BJ (cell line): ENCODE measurements around the gene PICALM. TPM values are rescaled to one million over a fixed set of nuclear protein-coding genes. Genes with fewer than 3 reads are reported as not detected.

Experiments used
- CTCF ChIA-PET: fragments of 350-600 bp; formaldehyde crosslinking; extraction: SDS; loops from one replicate; lab custom pipeline; 2021; ENCODE audit warnings: antibody characterized with exemption, inconsistent platforms; lab: Yijun Ruan, JAX
- POLR2A ChIA-PET: fragments of 300-600 bp; sonication (Branson Sonifier 250); formaldehyde crosslinking; extraction: SDS; loops from one replicate; lab custom pipeline; 2021; ENCODE audit warnings: antibody characterized with exemption; lab: Charles Lee
- DNase-seq: peaks from one replicate; pipeline ENCODE4 v3.0.0-alpha.2; 2011; ENCODE audit warnings: low read depth
- H3K27me3 ChIP-seq: 2 replicates; pipeline ENCODE4 v1.6.0; 2011; ENCODE audit warnings: low read length; ENCODE audit not compliant: control insufficient read depth, insufficient read depth
- H3K36me3 ChIP-seq: 2 replicates; pipeline ENCODE4 v1.5.1; 2011; ENCODE audit warnings: low read length; ENCODE audit not compliant: control insufficient read depth, insufficient read depth
- H3K4me3 ChIP-seq: 2 replicates; pipeline ENCODE4 v1.5.1; 2011; ENCODE audit warnings: low read depth, mild to moderate bottlenecking, control low read depth, low read length
- polyA plus RNA-seq: library from polyadenylated mRNA; depleted of rRNA; stranded (reverse); fragments of >200 nt; gene quantifications from 2 replicates; pipeline ENCODE4 v1.2.3, GENCODE V29; 2011
- TF ChIP-seq, protein P1 (sequence below): IDR thresholded peaks from 2 replicates; pipeline ENCODE4 v1.5.1; 2011; ENCODE audit warnings: low read depth, mild to moderate bottlenecking, control low read depth, inconsistent platforms, low read length, moderate library complexity; ENCODE audit not compliant: insufficient read depth

Gene PICALM
- polyA plus RNA-seq, 1 experiment = 215 TPM

DNA sequence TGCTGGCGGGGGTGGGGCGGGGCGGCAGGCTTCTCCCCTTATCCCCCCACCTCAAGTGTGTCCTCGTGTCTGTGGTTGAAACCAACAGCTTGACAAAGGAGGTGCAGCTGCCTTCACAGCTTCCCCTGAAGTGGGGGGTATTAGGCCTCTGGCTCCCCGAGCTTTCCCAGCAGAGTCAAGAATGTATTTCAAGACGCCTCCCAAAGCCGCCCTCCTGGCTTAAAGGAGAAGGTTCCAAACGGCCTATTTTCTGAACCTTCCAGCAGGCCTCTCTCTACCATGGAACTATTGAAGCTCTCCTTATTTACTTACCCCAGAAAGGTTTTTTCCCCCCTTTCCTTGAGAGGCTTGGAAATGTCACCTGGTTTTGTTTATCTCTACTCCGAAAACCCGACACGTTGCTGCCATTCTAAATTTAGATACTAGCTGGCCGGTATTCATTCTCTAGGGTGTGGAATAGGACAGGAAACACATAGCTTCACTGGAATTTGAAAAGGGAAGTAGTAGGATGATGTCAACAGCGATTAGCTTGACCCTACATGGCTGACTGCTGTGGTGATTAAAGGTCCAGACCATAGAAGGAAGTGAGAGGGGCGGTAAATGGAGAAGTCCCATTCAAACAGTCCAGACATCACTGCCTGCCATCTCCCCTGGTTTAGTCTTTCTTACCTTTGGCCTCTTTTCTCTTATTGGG is 671 bp upstream of the PICALM start:
- POLR2A ChIA-PET = interaction anchor here (0.6 to 1.7 kb wide), 4 partner anchors 82 to 176 kb away, joined by 3 to 5 read pairs (median 3); no protein-coding TSS in a partner anchor
- Histone ChIP-seq H3K36me3 (no peaks in the 10 kb centered on the region), H3K4me3 (peak overlapping the region; percentile 36), H3K27me3 (no peaks in the 10 kb centered on the region)
- TF ChIP-seq, protein P1, sequence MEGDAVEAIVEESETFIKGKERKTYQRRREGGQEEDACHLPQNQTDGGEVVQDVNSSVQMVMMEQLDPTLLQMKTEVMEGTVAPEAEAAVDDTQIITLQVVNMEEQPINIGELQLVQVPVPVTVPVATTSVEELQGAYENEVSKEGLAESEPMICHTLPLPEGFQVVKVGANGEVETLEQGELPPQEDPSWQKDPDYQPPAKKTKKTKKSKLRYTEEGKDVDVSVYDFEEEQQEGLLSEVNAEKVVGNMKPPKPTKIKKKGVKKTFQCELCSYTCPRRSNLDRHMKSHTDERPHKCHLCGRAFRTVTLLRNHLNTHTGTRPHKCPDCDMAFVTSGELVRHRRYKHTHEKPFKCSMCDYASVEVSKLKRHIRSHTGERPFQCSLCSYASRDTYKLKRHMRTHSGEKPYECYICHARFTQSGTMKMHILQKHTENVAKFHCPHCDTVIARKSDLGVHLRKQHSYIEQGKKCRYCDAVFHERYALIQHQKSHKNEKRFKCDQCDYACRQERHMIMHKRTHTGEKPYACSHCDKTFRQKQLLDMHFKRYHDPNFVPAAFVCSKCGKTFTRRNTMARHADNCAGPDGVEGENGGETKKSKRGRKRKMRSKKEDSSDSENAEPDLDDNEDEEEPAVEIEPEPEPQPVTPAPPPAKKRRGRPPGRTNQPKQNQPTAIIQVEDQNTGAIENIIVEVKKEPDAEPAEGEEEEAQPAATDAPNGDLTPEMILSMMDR = no peak
- peak; percentile 88 for DNase-seq
- CTCF ChIA-PET = interaction anchor here (1.3 to 2.0 kb wide), 3 partner anchors 27 to 114 kb away, joined by 4 to 6 read pairs (median 4); no protein-coding TSS in a partner anchor

DNA sequence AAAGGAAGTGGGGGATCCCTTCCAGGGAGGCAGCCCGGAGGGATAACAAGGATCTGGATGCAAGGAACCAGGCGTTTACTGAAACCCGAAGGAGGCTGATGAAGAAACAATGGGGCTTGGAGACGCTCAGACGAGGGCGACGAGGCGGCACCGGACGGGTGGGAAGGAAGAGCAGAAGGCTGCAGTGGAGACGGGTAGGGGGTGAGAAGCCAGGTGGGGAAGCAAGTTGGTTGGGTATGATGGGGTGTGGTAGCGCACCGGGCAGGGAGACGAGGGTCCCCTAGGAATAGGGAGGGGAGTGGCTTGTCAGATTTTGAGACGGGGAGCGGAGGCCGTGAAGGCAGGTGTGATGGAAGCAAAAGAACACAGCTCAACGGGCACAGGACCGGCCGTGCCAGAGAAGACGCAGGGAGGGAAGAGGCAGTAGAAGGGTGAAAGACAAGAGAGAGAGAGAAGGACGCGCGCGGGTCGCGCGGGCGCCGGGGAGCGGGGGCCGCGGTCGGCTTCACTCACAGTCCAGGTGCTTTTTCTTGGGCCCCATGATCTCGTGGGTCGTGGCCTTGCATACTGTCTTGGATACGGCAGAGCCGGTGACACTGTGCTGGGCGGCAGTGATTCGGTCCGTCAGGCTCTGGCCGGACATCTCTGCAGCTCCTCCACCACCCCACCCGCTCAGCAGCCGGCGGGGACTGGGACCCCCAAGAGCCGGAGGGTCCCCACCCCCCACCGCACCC is 579 bp downstream of the PICALM start:
- Histone ChIP-seq H3K36me3 (no peaks in the 10 kb centered on the region), H3K27me3 (no peaks in the 10 kb centered on the region), H3K4me3 (peak overlapping the region; percentile 62)
- TF ChIP-seq, protein P1 = no peak
- ChIA-PET CTCF (interaction anchor here (0.6 to 3.3 kb wide), 11 partner anchors 17 to 368 kb away, joined by 3 to 15 read pairs (median 4); no protein-coding TSS in a partner anchor), POLR2A (interaction anchor here (0.5 to 1.7 kb wide), 4 partner anchors 21 to 177 kb away, joined by 3 to 6 read pairs (median 4); no protein-coding TSS in a partner anchor)
- DNase-seq = no peak

DNA sequence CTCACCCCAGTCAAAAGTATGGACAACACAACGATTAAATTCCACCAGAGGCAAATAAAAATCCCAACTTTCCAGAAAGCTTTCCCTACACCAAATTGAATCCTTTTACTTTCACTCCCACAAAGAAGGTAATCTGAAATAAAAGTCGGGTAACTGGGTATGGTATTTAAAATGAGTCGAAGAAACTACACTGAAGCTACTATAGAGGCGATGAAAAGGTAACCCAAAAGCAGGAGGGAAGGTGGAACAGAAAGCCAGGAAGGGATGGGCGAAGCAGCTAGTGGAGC is 1.1 kb downstream of the PICALM start:
- H3K4me3 ChIP-seq = peak overlapping the region; percentile 62

DNA sequence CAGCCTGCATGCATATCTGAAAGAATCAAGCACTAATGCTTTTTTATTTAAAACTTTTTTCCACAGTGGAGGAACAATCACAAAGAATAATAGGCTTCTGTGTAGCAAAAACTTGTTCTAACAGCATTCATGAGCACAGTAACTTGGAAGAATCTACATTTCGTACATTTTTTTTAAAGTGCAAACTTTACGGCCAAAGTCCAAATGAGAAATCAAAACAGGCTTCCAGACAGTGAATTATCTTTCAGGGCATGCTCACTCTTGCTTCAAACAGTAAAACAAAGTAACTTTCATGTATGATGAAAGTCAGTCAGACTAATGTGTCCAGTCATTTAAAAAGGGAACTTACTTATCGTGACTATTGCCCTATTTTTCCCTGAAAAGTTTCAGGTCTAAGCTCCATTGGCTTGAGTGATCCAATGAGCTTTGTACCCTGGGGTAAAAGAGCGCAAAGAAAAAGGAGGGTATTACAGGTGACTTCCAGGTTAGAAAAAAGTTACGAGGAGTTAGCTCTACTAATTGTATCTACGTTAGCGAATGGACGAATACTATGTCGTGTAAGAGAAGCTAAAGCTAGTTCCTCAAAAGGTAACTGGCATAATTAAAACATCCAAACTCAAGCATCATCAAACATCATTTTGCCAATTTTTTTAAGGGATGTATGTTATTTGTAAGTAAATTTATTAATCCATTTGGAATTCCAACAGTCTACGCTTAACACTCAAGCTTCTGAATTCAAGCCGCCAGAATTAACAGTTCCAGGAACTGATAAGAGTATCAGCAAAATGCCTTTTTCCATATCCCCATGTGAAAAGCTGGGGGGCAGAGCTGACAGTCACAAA is 1.7 kb downstream of the PICALM start:
- Histone ChIP-seq H3K36me3 (no peaks in the 10 kb centered on the region), H3K27me3 (no peaks in the 10 kb centered on the region), H3K4me3 (peak overlapping the region; percentile 62)
- ChIA-PET POLR2A (no interaction called here), CTCF (interaction anchor here (0.6 to 3.6 kb wide), 9 partner anchors 16 to 367 kb away, joined by 3 to 15 read pairs (median 4); no protein-coding TSS in a partner anchor)
- DNase-seq = no peak
- TF ChIP-seq, protein P1 = no peak

More for the DNA sequence above, 1.1 kb downstream of the PICALM start:
- DNase-seq = no peak
- CTCF ChIA-PET = interaction anchor here (0.6 to 3.3 kb wide), 9 partner anchors 17 to 368 kb away, joined by 3 to 15 read pairs (median 4); no protein-coding TSS in a partner anchor
- Histone ChIP-seq H3K27me3 (no peaks in the 10 kb centered on the region), H3K36me3 (no peaks in the 10 kb centered on the region)
- TF ChIP-seq, protein P1 = no peak
- POLR2A ChIA-PET = interaction anchor here (0.7 kb wide), 1 partner anchor 21 kb away, joined by 3 read pairs; no protein-coding TSS in a partner anchor
